MCF 10A (cell line): ENCODE measurements around the gene GLT1D1. TPM values are rescaled to one million over a fixed set of nuclear protein-coding genes. Genes with fewer than 3 reads are reported as not detected.
A peak's percentile ranks its signal among the peaks of the same experiment; 100 is the strongest.

Experiments used
- BruUV-seq: library from RNA; stranded (reverse); fragments of 400-500 nt; replicated peaks from 2 replicates; lab custom pipeline; 2021; lab: Mats Ljungman, UMichigan
- CTCF ChIA-PET: fragments of 300-600 bp; sonication (Branson Sonifier 250); formaldehyde crosslinking; extraction: SDS; loops from one replicate; lab custom pipeline; 2021; ENCODE audit warnings: antibody characterized with exemption, inconsistent platforms; lab: Yijun Ruan, JAX
- POLR2A ChIA-PET: fragments of 300-600, 350-650 bp; sonication (Branson Sonifier 250); formaldehyde crosslinking; extraction: SDS; loops from one replicate; lab custom pipeline; 2020; ENCODE audit warnings: antibody characterized with exemption, inconsistent platforms; lab: Yijun Ruan, JAX
- DNase-seq: peaks from one replicate; pipeline ENCODE4 v3.0.0-alpha.2; 2018; ENCODE audit not compliant: unreplicated experiment
- H3K27ac Mint-ChIP-seq: one replicate; pipeline ENCODE4 v1.8.0; 2022; ENCODE audit warnings: mild to moderate bottlenecking, low read depth, mixed read lengths; ENCODE audit not compliant: unreplicated experiment
- H3K27me3 Mint-ChIP-seq: one replicate; pipeline ENCODE4 v1.8.0; 2022; ENCODE audit warnings: mixed read lengths; ENCODE audit not compliant: insufficient read depth, unreplicated experiment
- H3K36me3 Mint-ChIP-seq: one replicate; pipeline ENCODE4 v1.8.0; 2022; ENCODE audit warnings: mild to moderate bottlenecking, moderate library complexity, mixed read lengths; ENCODE audit not compliant: insufficient read depth, unreplicated experiment
- H3K4me1 Mint-ChIP-seq: one replicate; pipeline ENCODE4 v1.8.0; 2022; ENCODE audit warnings: mixed read lengths; ENCODE audit not compliant: insufficient read depth, unreplicated experiment
- H3K4me3 Mint-ChIP-seq: one replicate; pipeline ENCODE4 v1.8.0; 2022; ENCODE audit warnings: mild to moderate bottlenecking, moderate library complexity, mixed read lengths; ENCODE audit not compliant: unreplicated experiment
- H3K9me3 Mint-ChIP-seq: one replicate; pipeline ENCODE4 v1.8.0; 2022; ENCODE audit warnings: mixed read lengths; ENCODE audit not compliant: unreplicated experiment
- intact Hi-C: fragments of 100-400 bp; cut with micrococcal nuclease; formaldehyde crosslinking; loops from 2 replicates; pipeline ENCODE4 v1.14.1; 2022
- total RNA-seq: library from RNA; stranded (reverse); gene quantifications from 2 replicates; pipeline ENCODE4 v1.2.3, GENCODE V29; 2022
- TF ChIP-seq, protein P1 (sequence below): fragments of 200-600 bp; IDR thresholded peaks from one replicate; pipeline ENCODE4 v1.8.0; 2022; ENCODE audit warnings: antibody characterized with exemption, mild to moderate bottlenecking; ENCODE audit not compliant: unreplicated experiment

The GLT1D1 gene
- total RNA-seq, 1 experiment from 2014 or later, result not detected

DNA sequence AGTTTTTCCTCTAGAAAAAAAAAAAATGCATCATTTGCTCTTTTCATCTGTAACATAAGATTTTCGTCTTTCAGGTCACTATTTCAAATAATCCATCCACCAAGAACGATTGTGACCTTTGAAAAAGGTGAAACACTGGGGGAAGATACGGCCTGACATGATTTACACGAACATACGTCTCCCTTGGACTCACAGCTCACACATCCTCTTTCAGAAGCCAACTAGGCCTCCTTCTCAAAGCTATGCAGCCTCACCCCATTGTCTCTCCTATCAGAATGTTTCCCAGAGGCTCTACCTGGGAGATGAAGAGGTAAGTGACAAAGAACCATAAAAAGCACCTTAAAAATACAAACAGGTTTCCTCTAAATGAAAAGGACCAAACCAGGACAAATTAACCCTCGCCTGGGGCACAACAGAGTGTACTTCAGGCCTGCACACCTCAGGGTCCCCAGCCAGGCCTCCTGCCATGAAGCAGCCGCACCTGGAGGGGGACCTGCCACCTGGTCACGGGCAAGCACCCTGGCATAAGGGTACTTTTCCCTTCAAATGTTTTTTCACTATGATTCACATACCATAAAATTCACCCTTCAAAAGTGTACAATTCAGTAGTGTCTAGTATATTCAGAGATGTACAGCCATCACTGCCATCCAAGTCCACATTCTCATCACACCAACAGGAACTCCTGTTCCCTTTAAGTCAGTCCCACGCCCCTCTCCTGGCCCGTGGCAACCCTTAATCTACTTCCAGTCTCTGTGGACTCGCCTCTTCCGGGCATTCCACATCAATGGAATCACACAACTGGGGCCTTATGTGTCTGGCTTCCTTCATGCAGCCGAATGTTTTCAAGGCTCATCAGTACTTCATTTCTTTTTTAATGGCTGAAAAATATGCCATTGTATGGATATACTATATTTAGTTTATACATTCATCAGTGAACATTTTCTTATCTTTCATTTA lies 34.9 kb upstream of the GLT1D1 start:
- Mint-ChIP-seq H3K4me1 (peaks cover 35% of the 10 kb centered on the region), H3K4me3 (peak overlapping the region; percentile 45), H3K27ac (peak overlapping the region; percentile 72), H3K27me3 (no peaks in the 10 kb centered on the region), H3K9me3 (no peaks in the 10 kb centered on the region), H3K36me3 (peaks cover 32% of the 10 kb centered on the region)
- POLR2A ChIA-PET, result interaction anchor here (0.6 to 0.7 kb wide), 2 partner anchors 274 to 1103 kb away, joined by 3 to 6 read pairs; no protein-coding TSS in a partner anchor
- CTCF ChIA-PET, result interaction anchor here (0.6 to 0.7 kb wide), 7 partner anchors 92 to 1526 kb away, joined by 3 to 6 read pairs (median 3); no protein-coding TSS in a partner anchor
- DNase-seq, result no peak
- intact Hi-C loops, result no loop called here
- no TSS peak for BruUV-seq
- TF ChIP-seq, protein P1, sequence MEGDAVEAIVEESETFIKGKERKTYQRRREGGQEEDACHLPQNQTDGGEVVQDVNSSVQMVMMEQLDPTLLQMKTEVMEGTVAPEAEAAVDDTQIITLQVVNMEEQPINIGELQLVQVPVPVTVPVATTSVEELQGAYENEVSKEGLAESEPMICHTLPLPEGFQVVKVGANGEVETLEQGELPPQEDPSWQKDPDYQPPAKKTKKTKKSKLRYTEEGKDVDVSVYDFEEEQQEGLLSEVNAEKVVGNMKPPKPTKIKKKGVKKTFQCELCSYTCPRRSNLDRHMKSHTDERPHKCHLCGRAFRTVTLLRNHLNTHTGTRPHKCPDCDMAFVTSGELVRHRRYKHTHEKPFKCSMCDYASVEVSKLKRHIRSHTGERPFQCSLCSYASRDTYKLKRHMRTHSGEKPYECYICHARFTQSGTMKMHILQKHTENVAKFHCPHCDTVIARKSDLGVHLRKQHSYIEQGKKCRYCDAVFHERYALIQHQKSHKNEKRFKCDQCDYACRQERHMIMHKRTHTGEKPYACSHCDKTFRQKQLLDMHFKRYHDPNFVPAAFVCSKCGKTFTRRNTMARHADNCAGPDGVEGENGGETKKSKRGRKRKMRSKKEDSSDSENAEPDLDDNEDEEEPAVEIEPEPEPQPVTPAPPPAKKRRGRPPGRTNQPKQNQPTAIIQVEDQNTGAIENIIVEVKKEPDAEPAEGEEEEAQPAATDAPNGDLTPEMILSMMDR, result no peak

DNA sequence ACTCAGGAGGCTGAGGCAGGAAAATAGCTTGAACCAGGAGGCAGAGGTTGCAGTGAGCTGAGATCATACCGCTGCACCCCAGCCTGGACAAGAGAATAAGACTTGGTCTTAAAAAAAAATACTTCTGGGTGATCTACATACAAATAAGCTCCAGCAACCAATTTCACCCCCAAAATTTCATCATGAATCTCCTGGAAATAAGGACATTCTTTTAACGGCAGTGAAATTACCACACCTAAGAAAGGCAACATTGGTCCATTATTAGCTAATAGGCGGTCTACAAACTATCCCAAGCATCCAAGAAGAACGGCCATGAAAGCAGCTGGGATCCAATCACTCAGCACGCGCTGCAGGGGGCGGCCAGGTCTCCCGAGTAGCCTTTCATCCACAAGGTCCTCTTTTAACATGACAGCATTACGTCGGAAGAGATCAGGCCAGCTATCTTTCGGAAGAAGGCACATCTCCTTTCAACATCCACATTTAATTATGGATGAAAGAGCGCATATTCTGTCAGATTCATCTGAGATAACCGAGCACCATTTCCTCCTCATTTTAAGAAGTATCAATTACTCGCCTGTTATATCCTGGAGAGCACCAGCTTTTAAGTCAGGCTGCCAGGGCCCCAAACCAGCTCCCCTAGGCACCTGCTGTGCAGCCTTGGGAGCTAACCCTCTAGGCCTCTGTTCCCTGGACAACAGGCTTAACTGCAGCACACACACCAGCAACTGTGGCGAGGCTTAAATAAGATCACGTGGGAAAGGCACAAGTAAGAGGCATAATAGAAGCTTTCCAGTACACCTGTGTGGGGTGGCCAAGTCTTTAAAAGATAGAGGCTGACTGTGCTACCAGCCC lies 33.8 kb upstream of the GLT1D1 start:
- no peak for DNase-seq
- Mint-ChIP-seq H3K4me1 (peaks cover 35% of the 10 kb centered on the region), H3K27ac (peak overlapping the region; percentile 72), H3K9me3 (no peaks in the 10 kb centered on the region), H3K4me3 (no peak overlapping the region), H3K27me3 (no peaks in the 10 kb centered on the region), H3K36me3 (peaks cover 21% of the 10 kb centered on the region)
- CTCF ChIA-PET, result interaction anchor here (0.8 to 1.0 kb wide), 2 partner anchors 8 to 1096 kb away, joined by 3 read pairs; no protein-coding TSS in a partner anchor
- intact Hi-C loops, result no loop called here
- BruUV-seq, result no TSS peak
- TF ChIP-seq, protein P1, result no peak
- POLR2A ChIA-PET, result no interaction called here

DNA sequence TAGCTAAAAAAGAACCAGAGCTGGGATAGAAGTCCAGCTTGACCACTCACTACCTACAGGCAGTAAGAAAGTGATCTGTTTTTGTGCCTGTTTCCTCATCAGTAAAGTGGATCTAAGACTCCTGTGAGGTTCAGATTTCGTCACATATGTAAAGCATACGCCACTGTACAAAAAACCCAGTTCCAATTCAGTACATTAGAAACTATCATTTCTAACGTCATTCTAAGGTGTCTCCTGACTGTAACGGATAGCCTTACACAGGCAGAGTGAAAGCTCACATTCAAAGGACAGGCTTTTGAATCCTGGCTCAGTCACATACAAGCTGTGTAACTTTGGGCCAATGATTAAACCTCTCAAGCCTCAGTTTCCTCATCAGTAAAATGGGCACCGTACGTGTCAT lies 33.0 kb upstream of the GLT1D1 start:
- no TSS peak for BruUV-seq
- Mint-ChIP-seq H3K36me3 (peaks cover 15% of the 10 kb centered on the region), H3K9me3 (no peaks in the 10 kb centered on the region), H3K27ac (no peak overlapping the region), H3K27me3 (no peaks in the 10 kb centered on the region), H3K4me3 (no peak overlapping the region), H3K4me1 (peaks cover 35% of the 10 kb centered on the region)
- intact Hi-C loops, result no loop called here
- TF ChIP-seq, protein P1, result no peak
- DNase-seq, result no peak
- CTCF ChIA-PET, result interaction anchor here (0.8 to 1.0 kb wide), 3 partner anchors 9 to 1095 kb away, joined by 3 read pairs; no protein-coding TSS in a partner anchor
- POLR2A ChIA-PET, result no interaction called here
